Kidney epithelial cell (primary cell): ENCODE measurements around the gene KLHDC7A. TPM values are rescaled to one million over a fixed set of nuclear protein-coding genes. Genes with fewer than 3 reads are reported as not detected.

ENCODE experiments used
- DNase-seq: peaks from one replicate; pipeline ENCODE4 v3.0.0-alpha.2; 2010; ENCODE audit warnings: low read depth
- H3K27me3 ChIP-seq: 2 replicates; pipeline ENCODE4 v1.6.0; 2011; ENCODE audit warnings: low read length; ENCODE audit not compliant: control insufficient read depth, insufficient read depth
- H3K36me3 ChIP-seq: 2 replicates; pipeline ENCODE4 v1.5.1; 2011; ENCODE audit warnings: low read length; ENCODE audit not compliant: control insufficient read depth, insufficient read depth
- H3K4me3 ChIP-seq: 2 replicates; pipeline ENCODE4 v1.5.1; 2011; ENCODE audit warnings: low read depth, mild to moderate bottlenecking, control low read depth, low read length
- CTCF ChIP-seq: IDR thresholded peaks from 2 replicates; pipeline ENCODE4 v1.5.1; 2011; ENCODE audit warnings: mild to moderate bottlenecking, moderate library complexity, low read length, control low read depth, inconsistent platforms; ENCODE audit not compliant: insufficient read depth, poor library complexity, severe bottlenecking
- total RNA-seq: library from RNA; depleted of rRNA; stranded (reverse); fragments of >200 nt; gene quantifications from 2 replicates; pipeline ENCODE4 v1.2.3, GENCODE V29; 2015

Gene KLHDC7A
- total RNA-seq, 1 donor from 2014 or later: 2.4 TPM

GRCh38 chr1:18505666-18506065 lies 24.9 kb downstream of the KLHDC7A start:
- H3K36me3 ChIP-seq: no peaks in the 10 kb centered on the region
- TF ChIP-seq CTCF: no peak
- DNase-seq: no peak
- no peak overlapping the region for H3K4me3 ChIP-seq
- H3K27me3 ChIP-seq: no peaks in the 10 kb centered on the region

- no peak for TF ChIP-seq CTCF
- H3K36me3 ChIP-seq: no peaks in the 10 kb centered on the region
- H3K4me3 ChIP-seq: no peak overlapping the region
- no peak for DNase-seq
- H3K27me3 ChIP-seq: no peaks in the 10 kb centered on the region
Measured at GRCh38 chr1:18508084-18508483, 27.4 kb downstream of the KLHDC7A start.

- Histone ChIP-seq H3K4me3 (no peak overlapping the region), H3K36me3 (no peaks in the 10 kb centered on the region), H3K27me3 (no peaks in the 10 kb centered on the region)
- no peak for DNase-seq
- TF ChIP-seq CTCF: peak; percentile 27
Measured at GRCh38 chr1:18511149-18511873, 30.6 kb downstream of the KLHDC7A start.

GRCh38 chr1:18511874-18512150 lies 31.1 kb downstream of the KLHDC7A start:
- H3K36me3 ChIP-seq: no peaks in the 10 kb centered on the region
- no peak for DNase-seq
- no peak overlapping the region for H3K4me3 ChIP-seq
- no peak for TF ChIP-seq CTCF
- no peaks in the 10 kb centered on the region for H3K27me3 ChIP-seq

GRCh38 chr1:18512883-18513282 lies 32.2 kb downstream of the KLHDC7A start:
- TF ChIP-seq CTCF: no peak
- no peak for DNase-seq
- Histone ChIP-seq H3K4me3 (no peak overlapping the region), H3K36me3 (no peaks in the 10 kb centered on the region), H3K27me3 (no peaks in the 10 kb centered on the region)

- no peak for TF ChIP-seq CTCF
- no peak for DNase-seq
- Histone ChIP-seq H3K4me3 (no peak overlapping the region), H3K36me3 (no peaks in the 10 kb centered on the region), H3K27me3 (no peaks in the 10 kb centered on the region)
Measured at GRCh38 chr1:18513995-18514394, 33.3 kb downstream of the KLHDC7A start.
